NCI-H1694 (cell line): ENCODE data around the gene VSIG10.
"Not testable (repeated sequence)": the region's sequence is repeated elsewhere in the genome, so short reads cannot be mapped to it uniquely, and the experiment has no call there.

Experiments used
- DNase-seq: peaks from one replicate; lab custom pipeline; 2025; lab: John Stamatoyannopoulos, UW

The VSIG10 gene, protein sequence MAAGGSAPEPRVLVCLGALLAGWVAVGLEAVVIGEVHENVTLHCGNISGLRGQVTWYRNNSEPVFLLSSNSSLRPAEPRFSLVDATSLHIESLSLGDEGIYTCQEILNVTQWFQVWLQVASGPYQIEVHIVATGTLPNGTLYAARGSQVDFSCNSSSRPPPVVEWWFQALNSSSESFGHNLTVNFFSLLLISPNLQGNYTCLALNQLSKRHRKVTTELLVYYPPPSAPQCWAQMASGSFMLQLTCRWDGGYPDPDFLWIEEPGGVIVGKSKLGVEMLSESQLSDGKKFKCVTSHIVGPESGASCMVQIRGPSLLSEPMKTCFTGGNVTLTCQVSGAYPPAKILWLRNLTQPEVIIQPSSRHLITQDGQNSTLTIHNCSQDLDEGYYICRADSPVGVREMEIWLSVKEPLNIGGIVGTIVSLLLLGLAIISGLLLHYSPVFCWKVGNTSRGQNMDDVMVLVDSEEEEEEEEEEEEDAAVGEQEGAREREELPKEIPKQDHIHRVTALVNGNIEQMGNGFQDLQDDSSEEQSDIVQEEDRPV

DNA sequence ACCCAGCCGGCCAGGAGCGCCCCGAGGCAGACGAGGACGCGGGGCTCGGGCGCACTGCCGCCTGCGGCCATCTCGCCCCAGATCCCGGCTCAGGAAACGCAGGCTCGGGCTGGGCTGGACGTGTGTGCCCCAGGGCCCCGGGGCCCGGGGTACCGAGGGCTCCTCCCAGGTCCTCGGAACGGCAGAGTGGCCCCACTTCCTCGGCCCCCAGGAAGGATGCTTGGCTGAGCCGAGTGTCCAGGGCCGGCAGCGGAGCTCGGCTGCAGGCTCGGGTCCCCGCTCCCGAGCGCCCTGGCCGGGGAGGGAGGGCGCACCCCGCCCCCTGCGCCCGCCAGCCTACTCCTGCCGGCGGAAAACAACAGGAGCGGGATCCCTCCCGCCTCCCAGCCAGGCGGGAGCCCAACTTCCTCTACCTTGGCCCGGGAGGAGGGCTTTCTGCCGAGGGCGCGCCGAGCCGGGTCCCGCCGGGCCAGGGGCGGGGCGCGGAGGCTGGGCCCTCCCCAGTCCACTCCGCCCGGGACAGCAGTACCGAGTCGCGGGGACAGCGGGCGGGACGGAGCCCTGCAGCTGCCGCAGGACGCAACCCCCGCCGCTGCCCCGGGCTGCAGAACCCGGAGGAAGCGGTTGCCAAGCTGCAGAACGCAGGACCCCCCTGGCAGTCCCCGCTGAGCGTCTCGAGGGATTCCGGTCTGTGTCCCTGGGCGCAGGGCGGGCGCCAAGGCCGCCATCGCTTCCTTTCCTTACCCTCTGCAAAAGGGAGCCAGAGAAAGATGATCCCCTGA, at the start of gene VSIG10:
VSIG10 (minus strand) TSS at position 411 of the 782 bp plus-strand sequence; CDS start at position 71, 340 bp downstream.
- no peak for DNase-seq

DNA sequence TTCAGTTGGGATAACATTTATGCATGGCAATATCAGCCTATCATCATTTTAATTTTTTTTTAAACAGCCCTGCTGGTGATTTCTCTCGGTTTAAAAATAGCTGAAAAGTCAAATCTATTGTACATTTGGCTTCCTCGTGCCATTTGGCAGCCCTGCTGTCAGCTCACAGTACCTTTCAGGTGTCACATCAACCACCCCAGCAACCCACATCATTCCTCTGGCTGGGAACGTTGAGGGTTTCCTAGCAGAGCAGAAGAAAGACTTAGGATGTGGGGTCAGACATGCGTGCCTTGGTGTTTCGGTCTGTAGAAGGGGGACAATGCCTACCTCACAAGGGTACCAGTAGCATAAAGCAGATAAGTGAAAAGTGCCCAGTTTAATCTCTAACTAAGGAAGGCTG, 47.9 kb upstream of the VSIG10 start:
- DNase-seq = no peak

DNA sequence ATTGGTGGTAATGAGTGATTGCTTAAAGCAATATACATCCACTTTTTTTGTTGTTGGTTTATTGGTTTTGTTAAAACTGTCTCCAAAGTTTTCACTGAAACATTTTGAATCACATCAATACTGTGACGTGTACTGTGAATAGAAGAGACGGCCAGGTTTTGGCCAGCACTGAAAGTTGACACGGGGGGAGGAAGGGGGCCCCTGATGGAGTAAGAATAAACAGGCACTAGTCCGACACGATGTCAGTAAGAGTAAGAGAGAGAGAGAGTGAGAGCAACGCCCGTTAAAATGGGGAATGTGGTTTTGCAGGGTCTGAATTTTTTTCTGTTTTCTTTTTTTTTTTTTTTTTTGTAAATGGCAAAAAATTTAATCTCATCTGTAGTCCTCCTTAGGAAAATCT, 46.8 kb upstream of the VSIG10 start:
- DNase-seq = no peak

DNA sequence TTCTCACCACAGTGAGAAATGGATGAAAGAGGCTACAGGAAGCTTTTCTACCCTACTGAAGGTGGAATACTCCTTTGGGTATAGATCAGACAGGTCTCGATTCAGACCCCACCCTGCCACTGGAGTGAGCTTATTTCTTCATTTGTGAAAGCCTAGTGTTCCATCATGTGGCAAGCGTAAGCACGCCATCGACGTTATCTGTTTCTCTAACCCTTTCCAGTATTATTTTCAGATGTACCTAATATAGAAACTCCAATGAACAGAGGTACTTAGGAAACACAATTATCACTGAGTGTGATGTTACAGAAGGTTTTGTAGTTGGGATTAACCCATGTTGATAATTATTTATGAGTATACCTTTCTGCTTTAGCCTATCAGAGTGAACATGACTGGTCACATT, 44.5 kb upstream of the VSIG10 start:
- no peak for DNase-seq

DNA sequence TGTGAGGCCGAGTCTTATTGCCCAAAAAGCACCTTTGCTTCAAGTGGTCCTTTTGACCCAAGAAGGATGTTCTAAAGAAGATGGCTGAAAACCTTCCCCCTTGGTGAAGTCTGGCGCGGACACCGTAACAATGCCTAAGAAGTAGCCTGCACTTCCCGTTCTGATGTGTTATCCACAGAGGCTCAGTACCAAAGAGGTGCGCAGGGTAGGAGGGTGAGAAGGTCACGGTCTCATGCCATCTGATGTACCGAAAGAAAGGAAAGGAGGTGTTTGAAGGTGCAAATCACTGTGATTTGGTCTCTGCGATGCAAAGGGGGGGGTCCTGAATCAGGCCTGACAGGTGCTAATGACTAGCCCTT, 42.0 kb upstream of the VSIG10 start:
- DNase-seq = no peak

DNA sequence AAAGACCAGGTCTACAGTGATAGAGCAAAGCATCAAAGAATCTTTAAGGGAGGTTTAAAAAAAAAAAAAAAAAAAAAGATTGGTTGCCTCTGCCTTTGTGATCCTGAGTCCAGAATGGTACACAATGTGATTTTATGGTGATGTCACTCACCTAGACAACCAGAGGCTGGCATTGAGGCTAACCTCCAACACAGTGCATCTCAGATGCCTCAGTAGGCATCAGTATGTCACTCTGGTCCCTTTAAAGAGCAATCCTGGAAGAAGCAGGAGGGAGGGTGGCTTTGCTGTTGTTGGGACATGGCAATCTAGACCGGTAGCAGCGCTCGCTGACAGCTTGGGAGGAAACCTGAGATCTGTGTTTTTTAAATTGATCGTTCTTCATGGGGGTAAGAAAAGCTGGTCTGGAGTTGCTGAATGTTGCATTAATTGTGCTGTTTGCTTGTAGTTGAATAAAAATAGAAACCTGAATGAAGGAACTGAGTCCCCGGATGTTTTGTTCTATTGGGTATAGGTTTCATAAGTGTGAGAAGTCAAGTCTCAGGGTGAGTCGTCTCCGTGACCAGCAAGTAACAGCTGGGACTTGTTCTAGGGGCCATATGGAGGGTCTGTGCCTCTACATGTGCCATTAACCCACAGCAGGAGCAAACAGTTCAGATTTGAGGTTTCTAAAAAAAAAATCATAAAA, 41.4 kb upstream of the VSIG10 start:
- DNase-seq = peak; percentile 43

DNA sequence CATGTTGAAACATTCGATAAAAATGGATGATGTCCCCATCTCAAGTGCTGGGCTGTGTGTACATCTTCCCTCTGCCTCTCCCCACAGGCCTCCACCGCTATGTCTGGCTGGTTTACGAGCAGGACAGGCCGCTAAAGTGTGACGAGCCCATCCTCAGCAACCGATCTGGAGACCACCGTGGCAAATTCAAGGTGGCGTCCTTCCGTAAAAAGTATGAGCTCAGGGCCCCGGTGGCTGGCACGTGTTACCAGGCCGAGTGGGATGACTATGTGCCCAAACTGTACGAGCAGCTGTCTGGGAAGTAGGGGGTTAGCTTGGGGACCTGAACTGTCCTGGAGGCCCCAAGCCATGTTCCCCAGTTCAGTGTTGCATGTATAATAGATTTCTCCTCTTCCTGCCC, 40.7 kb upstream of the VSIG10 start:
- DNase-seq = no peak

DNA sequence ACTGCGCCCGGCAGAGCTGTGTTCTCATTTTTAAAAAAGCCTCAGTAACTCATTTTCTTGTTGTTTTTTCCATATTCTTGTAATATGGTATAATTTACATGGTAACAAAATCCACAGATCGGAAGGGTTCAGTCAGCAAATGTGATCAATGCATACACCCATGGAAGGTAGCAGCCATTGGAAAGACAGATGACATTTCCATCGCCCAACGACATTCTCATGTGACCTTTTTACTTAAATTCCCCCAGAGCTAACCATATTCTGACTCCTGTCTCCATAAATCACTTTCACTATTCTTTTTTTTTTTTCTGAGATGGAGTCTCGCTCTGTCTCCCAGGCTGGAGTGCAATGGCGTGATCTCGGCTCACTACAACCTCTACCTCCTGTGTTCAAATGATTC, 37.0 kb upstream of the VSIG10 start:
- no peak for DNase-seq

DNA sequence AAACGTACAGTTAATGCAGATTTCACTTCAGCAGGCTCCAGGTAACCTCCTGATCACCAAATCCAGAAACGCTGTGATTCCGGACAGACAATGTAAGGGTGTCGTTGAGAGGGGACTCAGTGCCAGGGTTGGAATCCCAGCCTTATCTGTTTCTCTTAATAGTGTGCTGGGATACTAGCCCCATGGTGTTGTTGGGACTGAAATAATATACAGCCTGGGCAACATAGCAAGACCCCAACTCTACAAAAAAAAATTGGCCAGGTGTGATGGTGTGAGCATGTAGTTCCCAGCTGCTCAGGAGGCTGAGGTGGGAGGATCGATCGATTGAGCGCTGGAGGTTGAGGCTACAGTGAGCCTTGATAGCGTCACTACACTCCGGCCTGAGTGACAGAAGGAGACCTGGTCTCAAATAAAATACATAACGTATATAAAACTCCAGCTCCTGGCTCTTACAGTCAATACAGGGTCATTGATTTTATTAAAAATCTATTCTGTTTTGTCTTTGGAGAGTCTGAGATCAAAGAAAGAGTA, 33.4 kb upstream of the VSIG10 start:
- no peak for DNase-seq

DNA sequence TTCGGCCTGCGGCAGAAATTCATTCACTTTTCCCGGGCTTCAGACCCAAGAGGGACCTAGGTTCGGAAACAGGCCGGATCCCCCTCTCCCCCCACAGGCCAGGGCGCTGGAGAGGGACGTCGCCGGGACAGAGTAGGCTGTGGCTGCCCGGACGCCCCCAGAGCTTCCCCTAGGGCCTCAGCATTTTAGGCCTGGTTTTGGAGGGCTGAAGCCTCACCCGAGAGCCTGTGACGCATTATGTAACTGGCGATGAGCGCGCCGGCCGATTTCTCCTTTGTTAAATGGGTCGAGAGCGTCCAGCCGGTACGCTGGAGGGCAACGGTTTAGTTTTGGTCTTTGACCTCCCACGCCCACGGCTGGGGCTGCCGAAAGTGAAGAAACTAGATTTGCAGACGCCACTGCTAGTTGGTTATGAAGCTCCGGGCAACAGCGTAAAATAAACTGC, 32.8 kb upstream of the VSIG10 start:
- DNase-seq = no peak

DNA sequence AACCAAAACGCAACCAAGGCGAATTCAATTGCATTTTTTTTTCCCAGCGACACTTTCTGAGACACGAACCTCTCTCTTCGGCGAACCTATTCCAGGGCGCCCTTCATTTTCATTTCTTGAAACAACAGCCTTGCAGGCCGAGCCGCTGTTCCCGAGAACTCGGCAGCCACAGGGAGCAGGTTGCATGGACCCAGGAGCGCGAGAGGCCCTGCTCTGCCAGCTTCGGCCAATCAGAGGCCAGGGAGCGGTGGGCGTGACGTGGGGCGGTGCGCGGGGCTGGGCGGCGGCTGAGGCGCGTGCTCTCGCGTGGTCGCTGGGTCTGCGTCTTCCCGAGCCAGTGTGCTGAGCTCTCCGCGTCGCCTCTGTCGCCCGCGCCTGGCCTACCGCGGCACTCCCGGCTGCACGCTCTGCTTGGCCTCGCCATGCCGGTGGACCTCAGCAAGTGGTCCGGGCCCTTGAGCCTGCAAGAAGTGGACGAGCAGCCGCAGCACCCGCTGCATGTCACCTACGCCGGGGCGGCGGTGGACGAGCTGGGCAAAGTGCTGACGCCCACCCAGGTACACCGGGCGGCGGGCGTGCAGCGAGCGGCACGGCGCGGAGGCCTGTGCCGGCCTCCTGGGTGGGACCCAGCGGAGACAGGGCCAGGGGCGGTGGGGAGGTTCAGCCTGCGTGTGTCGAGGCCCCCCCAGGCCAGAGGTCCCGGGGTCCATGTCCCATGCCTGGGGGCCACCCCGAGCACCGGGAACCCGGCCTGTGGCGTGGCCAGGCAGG, 32.2 kb upstream of the VSIG10 start, which contains the start of gene PEBP1:
PEBP1 (plus strand) TSS at position 337 of the 771 bp plus-strand sequence; CDS start at position 423, 86 bp downstream.
- peak; percentile 68 for DNase-seq

DNA sequence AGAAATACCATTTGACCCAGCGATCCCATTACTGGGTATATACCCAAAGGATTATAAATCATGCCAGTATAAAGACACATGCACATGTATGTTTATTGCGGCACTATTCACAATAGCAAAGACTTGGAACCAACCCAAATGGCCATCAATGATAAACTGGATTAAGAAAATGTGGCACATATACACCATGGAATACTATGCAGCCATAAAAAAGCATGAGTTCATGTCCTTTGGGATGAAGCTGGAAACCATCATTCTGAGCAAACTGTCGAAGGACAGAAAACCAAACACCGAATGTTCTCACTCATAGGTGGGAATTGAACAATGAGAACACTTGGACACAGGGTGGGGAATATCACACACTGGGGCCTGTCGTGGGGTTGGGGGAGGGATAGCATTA, 25.6 kb upstream of the VSIG10 start:
- not testable (repeated sequence) for DNase-seq

DNA sequence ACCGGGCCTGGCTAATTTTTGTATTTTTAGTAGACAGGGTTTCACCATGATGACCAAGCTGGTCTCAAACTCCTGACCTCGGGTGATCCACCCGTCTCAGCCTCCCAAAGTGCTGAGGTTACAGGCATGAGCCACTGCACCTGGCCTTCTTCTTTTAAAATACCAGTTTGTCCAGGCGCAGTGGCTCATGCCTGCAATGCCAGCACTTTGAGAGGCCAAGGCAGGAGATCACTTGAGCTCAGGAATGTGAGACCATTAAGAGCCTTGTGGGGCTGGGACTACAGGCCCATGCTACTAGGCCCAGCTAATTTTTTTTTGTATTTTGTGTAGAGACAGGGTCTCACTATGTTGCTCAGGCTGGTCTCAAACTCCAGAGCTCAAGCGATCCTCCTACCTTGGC, 24.1 kb upstream of the VSIG10 start:
- no peak for DNase-seq

DNA sequence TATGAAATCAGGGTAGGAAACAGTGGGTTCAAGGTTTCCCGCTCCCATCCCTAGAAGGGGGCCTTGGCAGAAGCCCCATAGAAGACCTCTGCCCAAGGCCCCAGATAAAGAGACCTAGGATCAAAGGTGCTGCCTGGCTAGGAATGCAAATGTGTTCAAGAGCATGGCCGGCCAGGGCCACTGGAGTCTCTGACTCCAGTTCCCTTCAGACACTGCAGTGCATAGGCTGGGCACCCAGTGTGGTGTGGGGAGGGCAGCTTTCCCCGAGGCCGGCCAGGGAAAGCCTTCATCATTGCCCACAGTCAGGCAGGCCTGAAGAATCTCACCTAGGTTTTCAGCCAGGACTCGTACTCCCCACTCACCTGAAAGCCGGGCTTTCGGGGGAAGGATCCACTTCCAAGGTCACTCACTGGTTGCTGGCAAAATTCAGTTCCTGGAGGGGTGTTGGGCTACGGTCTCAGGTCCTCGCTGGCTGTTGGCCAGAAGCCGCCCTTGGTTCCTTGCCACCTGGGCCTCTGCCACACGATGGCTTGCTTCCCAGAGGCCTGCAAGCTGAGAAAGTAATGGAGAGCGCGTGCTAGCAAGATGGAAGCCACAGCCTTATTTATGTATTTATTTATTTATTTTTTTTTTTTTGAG, 22.4 kb upstream of the VSIG10 start:
- DNase-seq = no peak

DNA sequence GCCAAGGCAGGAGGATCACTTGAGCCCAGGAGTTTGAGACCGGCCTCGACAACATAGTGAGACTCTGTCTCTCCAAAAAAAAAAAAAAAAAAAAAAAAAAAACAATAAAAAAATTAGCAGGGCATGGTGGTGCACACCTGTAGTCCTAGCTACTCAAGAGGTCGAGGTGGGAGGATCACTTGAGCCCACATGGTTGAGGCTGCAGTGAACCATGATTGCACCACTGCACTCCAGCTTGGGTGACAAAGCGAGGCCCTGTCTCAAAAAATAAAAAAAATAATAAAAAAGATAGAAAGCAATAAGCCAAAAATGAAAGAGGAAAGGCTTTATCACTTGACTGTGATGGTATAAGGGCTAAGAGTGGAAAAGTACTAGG, 21.9 kb upstream of the VSIG10 start:
- DNase-seq = no peak

DNA sequence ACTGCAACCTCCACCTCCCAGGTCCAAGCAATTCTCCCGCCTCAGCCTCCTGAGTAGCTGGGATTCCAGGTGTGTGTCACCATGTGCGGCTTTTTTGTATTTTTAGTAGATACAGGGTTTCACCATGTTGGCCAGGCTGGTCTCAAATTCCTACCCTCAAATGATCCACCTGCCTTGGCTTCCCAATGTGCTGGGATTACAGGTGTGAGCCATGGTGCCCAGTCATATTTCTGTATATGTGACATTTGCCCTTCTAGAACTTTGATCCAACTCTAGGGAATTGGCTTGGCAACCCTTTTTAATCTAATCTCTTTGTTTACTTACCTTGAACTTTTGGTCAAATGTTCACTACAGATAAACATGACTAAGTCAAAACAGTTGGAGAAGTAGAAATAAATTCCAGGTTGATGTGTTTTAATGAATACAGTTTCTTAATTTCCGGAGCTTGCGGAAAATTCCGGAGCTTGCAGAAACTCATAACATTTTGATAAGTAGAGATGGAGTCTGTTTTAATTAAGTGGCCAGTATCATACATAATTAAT, 20.6 kb upstream of the VSIG10 start:
- no peak for DNase-seq

DNA sequence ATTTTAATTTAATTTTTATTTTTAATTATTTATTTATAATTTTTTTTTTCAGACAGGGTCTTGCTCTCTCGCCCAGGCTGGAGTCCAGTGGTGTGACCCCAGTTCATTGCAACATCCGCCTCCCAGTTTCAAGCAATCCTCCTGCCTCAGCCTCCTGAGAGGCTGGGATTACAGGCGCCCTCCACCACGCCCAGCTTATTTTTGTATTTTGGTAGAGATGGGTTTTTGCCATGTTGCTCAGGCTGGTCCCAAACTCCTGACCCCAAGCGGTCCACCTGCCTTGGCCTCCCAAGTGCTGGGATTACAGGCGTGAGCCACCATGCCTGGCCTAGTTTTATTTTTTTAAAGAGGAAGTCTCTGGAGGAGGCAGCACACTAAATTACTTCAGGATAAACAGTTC, 18.5 kb upstream of the VSIG10 start:
- DNase-seq = no peak

DNA sequence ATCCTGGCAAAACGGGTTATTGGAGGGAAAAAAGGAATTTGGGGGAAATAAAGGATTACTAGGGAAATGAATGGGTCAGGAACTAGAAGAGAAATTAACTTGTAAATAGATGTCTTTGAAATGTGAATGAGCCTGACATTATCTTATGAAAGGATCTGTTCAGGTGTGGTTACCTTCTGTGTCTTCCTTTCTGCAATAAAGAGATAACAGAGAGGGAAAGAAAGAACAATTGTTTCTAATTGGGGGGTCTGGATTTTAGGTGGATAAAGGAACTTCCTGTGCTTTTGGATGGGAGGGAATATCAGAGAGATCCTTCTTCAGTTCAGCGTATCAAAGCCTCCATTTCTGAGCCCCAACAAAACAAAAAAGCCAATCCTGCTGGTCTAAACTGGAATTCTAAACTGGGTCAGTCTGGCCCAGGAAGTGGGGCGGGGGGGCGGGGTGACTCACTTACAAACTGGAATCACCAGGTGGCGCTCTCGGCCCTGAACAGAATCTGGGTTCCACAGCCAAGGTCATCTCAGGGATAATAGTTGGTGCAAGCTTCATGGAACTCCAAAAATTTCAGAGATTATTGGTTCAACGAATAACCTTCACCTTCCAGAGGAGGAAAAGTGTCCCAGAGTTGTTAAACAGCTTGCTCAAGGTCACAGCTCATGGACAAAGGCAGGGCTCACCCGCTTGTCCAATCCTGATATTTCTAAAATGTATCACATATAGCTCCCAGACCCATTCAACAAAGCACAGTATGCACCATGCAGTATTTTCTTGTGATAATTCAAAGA, 17.0 kb upstream of the VSIG10 start:
- peak; percentile 44 for DNase-seq

DNA sequence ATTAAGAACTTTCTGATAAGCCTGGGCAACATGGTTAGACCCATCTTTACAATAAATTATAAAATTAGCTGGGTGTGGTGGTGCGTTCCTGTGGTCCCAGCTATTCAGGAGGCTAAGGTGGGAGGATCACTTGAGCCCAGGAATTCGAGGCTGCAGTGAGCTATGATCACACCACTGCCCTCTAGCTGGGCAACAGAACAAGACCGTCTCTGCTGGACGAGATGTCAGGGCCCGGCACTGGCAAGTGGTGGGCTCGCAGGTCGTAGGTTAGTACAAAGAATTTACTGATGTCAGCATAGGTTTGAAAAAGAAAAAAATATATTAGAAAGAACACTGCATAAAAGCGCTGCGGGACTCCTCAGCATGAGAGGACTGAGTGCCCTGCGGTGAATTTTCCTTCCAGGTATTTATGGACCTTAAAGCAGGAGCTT, 15.7 kb upstream of the VSIG10 start:
- no peak for DNase-seq

DNA sequence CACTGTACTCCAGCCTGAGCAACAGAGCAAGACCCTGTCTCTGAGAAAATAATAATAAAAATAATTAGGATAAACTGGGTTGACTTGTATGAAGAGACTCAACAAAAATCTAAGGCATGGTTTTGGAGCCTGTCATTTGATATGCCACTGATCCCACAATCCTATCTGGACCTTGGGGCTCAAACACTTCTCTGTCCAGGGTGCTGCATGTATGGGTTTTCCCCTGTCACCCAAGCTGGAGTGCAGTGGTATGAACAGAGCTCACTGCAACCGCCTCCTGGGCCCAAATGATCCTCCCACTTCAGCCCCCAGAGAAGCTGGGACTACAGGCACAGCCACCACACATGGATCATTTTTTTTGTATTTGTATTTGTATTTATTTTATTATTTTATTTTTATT, 5.3 kb upstream of the VSIG10 start:
- no peak for DNase-seq
